HCT116 (cell line): ENCODE measurements around the gene OR4D1. TPM values are rescaled to one million over a fixed set of nuclear protein-coding genes. Genes with fewer than 3 reads are reported as not detected.

Experiments used
- ATAC-seq: fragments of 200-7000 bp; cut with Tn5 transposase; 2 replicates; pipeline ENCODE4 v1.9.1; 2020; ENCODE audit warnings: mild to moderate bottlenecking, moderate library complexity
- BruUV-seq: library from RNA; stranded (reverse); fragments of 400-500 nt; replicated peaks from 2 replicates; lab custom pipeline; 2021; lab: Mats Ljungman, UMichigan
- CTCF ChIA-PET: fragments of 300-600 bp; sonication (Branson Sonifier 250); formaldehyde crosslinking; loops from one replicate; lab custom pipeline; 2021; ENCODE audit warnings: antibody characterized with exemption; lab: Charles Lee
- POLR2A ChIA-PET: fragments of 300-600, 350-600 bp; sonication (Branson Sonifier 250); formaldehyde crosslinking; loops from one replicate; lab custom pipeline; 2021; ENCODE audit warnings: antibody characterized with exemption; lab: Charles Lee
- RAD21 ChIA-PET, 2 experiments: fragments of 300-600 bp; sonication (Branson Sonifier 250); formaldehyde crosslinking; loops; one replicate each; lab custom pipeline; 2023; ENCODE audit warnings: low total read pairs in 2 of 2; ENCODE audit not compliant: uncharacterized antibody in 2 of 2, unreplicated experiment in 2 of 2, low non-redundant PET in 1 of 2; lab: Charles Lee
- DNase-seq: peaks from one replicate; pipeline ENCODE4 v3.0.0-alpha.2; 2010; ENCODE audit warnings: low read depth, low spot score
- H2AFZ ChIP-seq: fragments of 200-600 bp; shearing (Covaris generic), sonication (generic); 2 replicates; pipeline ENCODE4 v1.6.1; 2017; ENCODE audit warnings: low read depth, mixed run types, mixed read lengths, antibody characterized with exemption, low read length; ENCODE audit not compliant: poor library complexity, severe bottlenecking
- H3K27ac ChIP-seq: 2 replicates; pipeline ENCODE4 v1.5.1; 2012; ENCODE audit warnings: low read depth, low read length
- H3K27me3 ChIP-seq: fragments of 200-600 bp; sonication (generic); 2 replicates; pipeline ENCODE4 v1.6.1; 2016; ENCODE audit warnings: mixed run types, low read length, mixed read lengths; ENCODE audit not compliant: insufficient read depth
- H3K36me3 ChIP-seq, 2 experiments: fragments of 200-500 bp in 1 of 2; fragments of 200-600 bp in 1 of 2; sonication (Bioruptor generic) in 1 of 2; sonication (generic) in 1 of 2; 2 replicates each; pipeline versions ENCODE4 v1.5.1 to v1.6.1; 2014 to 2016; ENCODE audit warnings: low read length in 2 of 2, inconsistent platforms in 1 of 2, mixed read lengths in 1 of 2, mixed run types in 1 of 2; ENCODE audit not compliant: insufficient read depth in 2 of 2, control insufficient read depth in 1 of 2
- H3K4me1 ChIP-seq, 2 experiments: fragments of 200-600 bp in 1 of 2; sonication (generic) in 1 of 2; 2 replicates each; pipeline versions ENCODE4 v1.5.1 to v1.6.1; 2012 to 2017; ENCODE audit warnings: low read length in 2 of 2, inconsistent platforms in 1 of 2, mild to moderate bottlenecking in 1 of 2, mixed read lengths in 1 of 2, mixed run types in 1 of 2, moderate library complexity in 1 of 2; ENCODE audit not compliant: insufficient read depth in 2 of 2, control insufficient read depth in 1 of 2
- H3K4me2 ChIP-seq: fragments of 200-600 bp; sonication (generic); 2 replicates; pipeline ENCODE4 v1.6.1; 2017; ENCODE audit warnings: mixed run types, low read length, mixed read lengths
- H3K4me3 ChIP-seq, 2 experiments: fragments of 200-600 bp in 1 of 2; sonication (generic) in 1 of 2; replicated peaks in 1 of 2; 2 replicates each; pipeline ENCODE4 v1.5.1; 2011 to 2016; ENCODE audit warnings: low read length in 2 of 2, control low read depth in 1 of 2, low read depth in 1 of 2, mild to moderate bottlenecking in 1 of 2, mixed read lengths in 1 of 2, mixed run types in 1 of 2
- H3K79me2 ChIP-seq: fragments of 200-600 bp; sonication (generic); 2 replicates; pipeline ENCODE4 v1.6.1; 2017; ENCODE audit warnings: mild to moderate bottlenecking, mixed run types, low read length, moderate library complexity, mixed read lengths; ENCODE audit not compliant: insufficient read depth
- H3K9ac ChIP-seq: fragments of 200-600 bp; sonication (generic); 2 replicates; pipeline ENCODE4 v1.6.1; 2016; ENCODE audit warnings: low read length, mixed read lengths
- H3K9me2 ChIP-seq: fragments of 200-600 bp; sonication (generic), shearing (Covaris generic); 2 replicates; pipeline ENCODE4 v1.6.1; 2017; ENCODE audit warnings: mixed run types, mild to moderate bottlenecking, moderate library complexity; ENCODE audit not compliant: insufficient read depth
- H3K9me3 ChIP-seq, 2 experiments: fragments of 200-500 bp in 1 of 2; fragments of 200-600 bp in 1 of 2; sonication (Bioruptor generic) in 1 of 2; sonication (generic) in 1 of 2; 2 replicates each; pipeline ENCODE4 v1.6.1; 2014 to 2017; ENCODE audit warnings: low read length in 2 of 2, mixed read lengths in 2 of 2, inconsistent platforms in 1 of 2, low read depth in 1 of 2, mild to moderate bottlenecking in 1 of 2, mixed run types in 1 of 2, moderate library complexity in 1 of 2; ENCODE audit not compliant: control insufficient read depth in 1 of 2, insufficient read depth in 1 of 2
- H4K20me1 ChIP-seq: fragments of 200-600 bp; sonication (generic), shearing (Covaris generic); 2 replicates; pipeline ENCODE4 v1.6.1; 2017; ENCODE audit warnings: mixed run types, mild to moderate bottlenecking, moderate library complexity; ENCODE audit not compliant: insufficient read depth
- ATF3 ChIP-seq: IDR thresholded peaks from 2 replicates; pipeline ENCODE4 v1.6.1; 2012
- CTCF ChIP-seq, 3 experiments: fragments of 200-600 bp in 1 of 3; sonication (generic) in 1 of 3; IDR thresholded peaks in 2 of 3; conservative IDR thresholded peaks in 1 of 3; 2 replicates each; pipeline ENCODE4 v1.5.1; 2012 to 2017; ENCODE audit warnings: low read depth in 2 of 3, low read length in 2 of 3, antibody characterized with exemption in 1 of 3, borderline replicate concordance in 1 of 3, control low read depth in 1 of 3, mild to moderate bottlenecking in 1 of 3, mixed read lengths in 1 of 3, mixed run types in 1 of 3, moderate library complexity in 1 of 3; ENCODE audit not compliant: insufficient read depth in 1 of 3
- ELF1 ChIP-seq: IDR thresholded peaks from 2 replicates; pipeline ENCODE4 v1.6.1; 2012; ENCODE audit warnings: low read depth, borderline replicate concordance
- EZH2 ChIP-seq: fragments of 200-600 bp; sonication (generic); IDR thresholded peaks from 2 replicates; pipeline ENCODE4 v1.6.1; 2017; ENCODE audit warnings: antibody characterized with exemption, mixed run types
- EZH2phosphoT487 ChIP-seq: fragments of 200-600 bp; IDR thresholded peaks from 2 replicates; pipeline ENCODE4 v1.6.1; 2018; ENCODE audit warnings: antibody characterized with exemption, borderline replicate concordance
- MAX ChIP-seq: IDR thresholded peaks from 2 replicates; pipeline ENCODE4 v1.6.1; 2012
- POLR2A ChIP-seq: IDR thresholded peaks from 2 replicates; pipeline ENCODE4 v1.7.0; 2011; ENCODE audit warnings: borderline replicate concordance; ENCODE audit not compliant: insufficient read depth, insufficient read length; ENCODE audit errors: extremely low read depth
- POLR2AphosphoS5 ChIP-seq: IDR thresholded peaks from 2 replicates; pipeline ENCODE4 v1.6.1; 2011; ENCODE audit warnings: mild to moderate bottlenecking, low read depth, low read length, moderate library complexity
- RAD21 ChIP-seq: IDR thresholded peaks from 2 replicates; pipeline ENCODE4 v1.6.1; 2012; ENCODE audit warnings: low read depth, mild to moderate bottlenecking
- ZBTB33 ChIP-seq: IDR thresholded peaks from 2 replicates; pipeline ENCODE4 v1.6.1; 2011; ENCODE audit warnings: mild to moderate bottlenecking, low read length, moderate library complexity; ENCODE audit not compliant: insufficient replicate concordance; ENCODE audit errors: extremely low read depth
- ZFX ChIP-seq: fragments of 450-650 bp; IDR thresholded peaks from 2 replicates; pipeline ENCODE4 v1.6.1; 2017
- ZNF274 ChIP-seq: fragments of 200-500 bp; sonication (Bioruptor generic); IDR thresholded peaks from 2 replicates; pipeline ENCODE4 v1.6.1; 2014; ENCODE audit warnings: mild to moderate bottlenecking, low read depth, low read length, inconsistent platforms
- intact Hi-C: fragments of 100-400 bp; cut with micrococcal nuclease; formaldehyde crosslinking; loops from 2 replicates; pipeline ENCODE4 v1.10.0; 2022
- total RNA-seq: library from RNA; stranded (reverse); gene quantifications from one replicate; pipeline ENCODE4 v1.2.1, GENCODE V29; 2021; ENCODE audit not compliant: unreplicated experiment

Gene OR4D1
- total RNA-seq, 1 experiment from 2014 or later = not detected

- TF ChIP-seq ZBTB33 = no peak
- no peak for TF ChIP-seq ZNF274
- no peak for TF ChIP-seq RAD21
- no peak for TF ChIP-seq ATF3
- TF ChIP-seq POLR2A = no peak
- no peak for TF ChIP-seq POLR2AphosphoS5
- TF ChIP-seq CTCF (IDR thresholded peaks at IDR 0.05 in 2 of 3, conservative IDR thresholded peaks at IDR 0.05 in 1 of 3; ENCODE audit: borderline replicate concordance in 1 of 3, insufficient read depth in 1 of 3, low read depth in 2 of 3, low read length in 2 of 3) = no peak
- TF ChIP-seq EZH2phosphoT487 = no peak
- TF ChIP-seq, all 23 proteins: peak for 0
Measured at GRCh38 chr17:58195518-58196123, 47.4 kb downstream of the OR4D1 start (continued).

GRCh38 chr17:58196610-58197009 lies 48.4 kb downstream of the OR4D1 start:
- Histone ChIP-seq H2AFZ (no peak overlapping the region), H4K20me1 (no peaks in the 10 kb centered on the region), H3K36me3 (no peaks in the 10 kb centered on the region), H3K4me3 (no peak overlapping the region), H3K79me2 (no peaks in the 10 kb centered on the region), H3K27me3 (no peaks in the 10 kb centered on the region; the same call in 1 of the 2 replicates), H3K27ac (no peak overlapping the region), H3K4me1 (peaks cover 0 to 3% of the 10 kb centered on the region in 2 experiments; a peak in 1 of 4 replicates)
- no TSS peak for BruUV-seq
- intact Hi-C loops = no loop called here
- no peak for ATAC-seq
- POLR2A ChIA-PET = no interaction called here
- TF ChIP-seq ATF3 = no peak
- TF ChIP-seq ZNF274 = no peak
- no peak for TF ChIP-seq MAX
- no peak for TF ChIP-seq ZFX
- no peak for TF ChIP-seq EZH2
- no peak for TF ChIP-seq ELF1
- TF ChIP-seq, all 23 proteins: peak for 0
- CTCF ChIA-PET = interaction anchor here (0.8 kb wide), 1 partner anchor 252 kb away, joined by 3 read pairs; no protein-coding TSS in a partner anchor
- no peak overlapping the region for H3K9ac ChIP-seq
- H3K9me2 ChIP-seq = no peaks in the 10 kb centered on the region
- RAD21 ChIA-PET = no interaction called here
- no peak for DNase-seq
- no peak overlapping the region for H3K4me2 ChIP-seq
- H3K9me3 ChIP-seq = no peaks in the 10 kb centered on the region
